Measurements from ENCODE around the gene EYA2. TPM values are rescaled to one million over a fixed set of nuclear protein-coding genes. Genes with fewer than 3 reads are reported as not detected.

EYA2 gene
- total RNA-seq, 2 donors from 2014 or later, result 3.5 to 3.8 TPM

DNA sequence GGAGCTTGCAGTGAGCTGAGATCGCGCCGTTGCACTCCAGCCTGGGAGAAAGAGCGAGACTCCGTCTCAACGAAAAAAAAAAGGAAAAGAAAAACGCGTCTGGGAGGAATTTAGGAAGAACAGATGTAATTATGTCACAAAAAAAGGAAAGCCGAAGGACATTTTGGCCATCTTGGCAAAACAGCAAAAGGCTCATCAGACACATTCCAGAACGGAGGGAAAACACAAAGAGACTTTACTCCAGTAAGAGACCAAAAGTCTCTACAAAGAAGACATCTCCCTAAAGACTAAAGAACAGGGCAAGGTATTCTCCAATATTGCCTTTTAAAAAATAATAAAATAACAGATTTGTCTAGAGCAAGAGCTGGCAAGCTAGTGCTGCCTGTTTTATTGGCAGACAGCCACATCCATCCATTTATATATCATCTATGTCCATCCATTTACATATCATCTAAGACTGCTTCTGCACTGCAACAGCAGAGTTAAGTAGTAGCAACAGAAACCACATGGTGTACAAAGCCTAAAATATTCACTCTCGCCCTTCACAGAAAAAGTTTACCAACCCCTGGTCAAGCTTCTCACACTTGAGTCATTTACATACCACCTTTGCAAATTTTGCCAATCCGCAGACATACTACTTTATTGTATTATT is 328.0 kb downstream of the EYA2 start:
- no peaks in the 10 kb centered on the region for H3K4me1 ChIP-seq (ENCODE audit: control insufficient read depth in 1 of 2, low read depth in 2 of 2)
- no peak for DNase-seq (ENCODE audit: low spot score)
- H3K9me3 ChIP-seq, result no peaks in the 10 kb centered on the region
- no peak overlapping the region for H3K4me3 ChIP-seq
- H3K36me3 ChIP-seq, result peaks cover 6% of the 10 kb centered on the region
- H3K27me3 ChIP-seq (replicated peaks; ENCODE audit: insufficient read depth), result no peaks in the 10 kb centered on the region
- TF ChIP-seq, protein P1, sequence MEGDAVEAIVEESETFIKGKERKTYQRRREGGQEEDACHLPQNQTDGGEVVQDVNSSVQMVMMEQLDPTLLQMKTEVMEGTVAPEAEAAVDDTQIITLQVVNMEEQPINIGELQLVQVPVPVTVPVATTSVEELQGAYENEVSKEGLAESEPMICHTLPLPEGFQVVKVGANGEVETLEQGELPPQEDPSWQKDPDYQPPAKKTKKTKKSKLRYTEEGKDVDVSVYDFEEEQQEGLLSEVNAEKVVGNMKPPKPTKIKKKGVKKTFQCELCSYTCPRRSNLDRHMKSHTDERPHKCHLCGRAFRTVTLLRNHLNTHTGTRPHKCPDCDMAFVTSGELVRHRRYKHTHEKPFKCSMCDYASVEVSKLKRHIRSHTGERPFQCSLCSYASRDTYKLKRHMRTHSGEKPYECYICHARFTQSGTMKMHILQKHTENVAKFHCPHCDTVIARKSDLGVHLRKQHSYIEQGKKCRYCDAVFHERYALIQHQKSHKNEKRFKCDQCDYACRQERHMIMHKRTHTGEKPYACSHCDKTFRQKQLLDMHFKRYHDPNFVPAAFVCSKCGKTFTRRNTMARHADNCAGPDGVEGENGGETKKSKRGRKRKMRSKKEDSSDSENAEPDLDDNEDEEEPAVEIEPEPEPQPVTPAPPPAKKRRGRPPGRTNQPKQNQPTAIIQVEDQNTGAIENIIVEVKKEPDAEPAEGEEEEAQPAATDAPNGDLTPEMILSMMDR (IDR thresholded peaks at IDR 0.05), result no peak
- no peak overlapping the region for H3K27ac ChIP-seq
- ATAC-seq (ENCODE audit: insufficient number of reproducible peaks, low FRiP score, low read depth), result no peak

- ATAC-seq (ENCODE audit: insufficient number of reproducible peaks, low FRiP score, low read depth), result no peak
- no peaks in the 10 kb centered on the region for H3K9me3 ChIP-seq
- H3K27me3 ChIP-seq (replicated peaks; ENCODE audit: insufficient read depth), result no peaks in the 10 kb centered on the region
- no peak overlapping the region for H3K4me3 ChIP-seq
- peaks cover 10% of the 10 kb centered on the region for H3K36me3 ChIP-seq
- DNase-seq (ENCODE audit: low spot score), result no peak
- H3K27ac ChIP-seq, result no peak overlapping the region
- H3K4me1 ChIP-seq (ENCODE audit: control insufficient read depth in 1 of 2, low read depth in 2 of 2), result no peaks in the 10 kb centered on the region
- TF ChIP-seq, protein P1 (IDR thresholded peaks at IDR 0.05), result no peak
These were observed 329.3 kb downstream of the EYA2 start for GRCh38 chr20:47223896-47224295.

- no peak for DNase-seq (ENCODE audit: low spot score)
- H3K4me1 ChIP-seq (ENCODE audit: control insufficient read depth in 1 of 2, low read depth in 2 of 2), result no peaks in the 10 kb centered on the region
- no peaks in the 10 kb centered on the region for H3K9me3 ChIP-seq
- TF ChIP-seq, protein P1 (IDR thresholded peaks at IDR 0.05), result no peak
- no peak overlapping the region for H3K27ac ChIP-seq
- H3K4me3 ChIP-seq, result no peak overlapping the region
- no peaks in the 10 kb centered on the region for H3K27me3 ChIP-seq (replicated peaks; ENCODE audit: insufficient read depth)
- H3K36me3 ChIP-seq, result peaks cover 10% of the 10 kb centered on the region
- ATAC-seq (ENCODE audit: insufficient number of reproducible peaks, low FRiP score, low read depth), result no peak
These were observed 329.7 kb downstream of the EYA2 start for GRCh38 chr20:47224300-47224791.

DNA sequence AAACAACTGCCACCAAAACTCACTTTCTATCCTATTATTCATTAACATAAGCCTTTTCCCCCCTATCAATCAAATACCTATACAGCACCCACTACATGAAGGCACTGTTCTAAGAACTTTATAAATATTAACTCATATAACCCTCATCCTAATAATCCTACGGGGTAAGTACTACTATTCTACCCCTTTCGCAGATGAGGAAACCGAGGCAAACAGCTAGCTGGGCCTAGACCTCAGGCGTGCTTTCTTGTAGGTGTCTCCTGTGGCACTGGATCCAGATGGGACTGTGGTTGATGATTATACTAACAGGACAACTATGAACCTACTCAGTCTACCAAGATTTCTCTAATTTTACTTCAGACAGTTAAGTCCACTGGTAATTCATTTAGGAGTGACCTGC is 330.2 kb downstream of the EYA2 start:
- ATAC-seq (ENCODE audit: insufficient number of reproducible peaks, low FRiP score, low read depth), result no peak
- Histone ChIP-seq H3K36me3 (peaks cover 10% of the 10 kb centered on the region), H3K27me3 (replicated peaks; ENCODE audit: insufficient read depth) (no peaks in the 10 kb centered on the region), H3K4me3 (no peak overlapping the region), H3K4me1 (ENCODE audit: control insufficient read depth in 1 of 2, low read depth in 2 of 2) (no peaks in the 10 kb centered on the region), H3K9me3 (no peaks in the 10 kb centered on the region), H3K27ac (no peak overlapping the region)
- TF ChIP-seq, protein P1 (IDR thresholded peaks at IDR 0.05), result no peak
- no peak for DNase-seq (ENCODE audit: low spot score)

DNA sequence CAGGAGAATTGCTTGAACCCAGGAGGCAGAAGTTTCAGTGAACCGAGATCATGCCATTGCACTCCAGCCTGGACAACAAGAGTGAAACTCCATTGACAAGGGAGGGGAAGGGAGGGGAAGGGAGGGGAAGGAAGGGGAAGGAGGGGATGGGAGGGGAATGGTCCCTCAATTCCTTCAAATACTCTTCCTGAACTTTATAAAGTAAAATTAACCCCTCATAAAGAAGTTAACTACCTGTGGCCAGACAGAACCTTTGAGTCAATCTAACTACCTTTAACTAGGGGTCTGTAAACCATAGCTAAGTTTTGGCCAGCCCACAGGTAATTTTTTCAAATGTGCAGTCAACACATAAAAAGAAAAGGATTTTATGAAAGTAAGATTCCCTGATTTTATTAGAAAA is 330.8 kb downstream of the EYA2 start:
- no peaks in the 10 kb centered on the region for H3K9me3 ChIP-seq
- peaks cover 0 to 2% of the 10 kb centered on the region in 2 donors for H3K4me1 ChIP-seq (ENCODE audit: control insufficient read depth in 1 of 2, low read depth in 2 of 2)
- peaks cover 10% of the 10 kb centered on the region for H3K36me3 ChIP-seq
- no peak overlapping the region for H3K4me3 ChIP-seq
- no peaks in the 10 kb centered on the region for H3K27me3 ChIP-seq (replicated peaks; ENCODE audit: insufficient read depth)
- H3K27ac ChIP-seq, result no peak overlapping the region
- TF ChIP-seq, protein P1 (IDR thresholded peaks at IDR 0.05), result no peak
- no peak for DNase-seq (ENCODE audit: low spot score)
- no peak for ATAC-seq (ENCODE audit: insufficient number of reproducible peaks, low FRiP score, low read depth)

Measured in thoracic aorta (tissue), 2 donors.